EL (cell line): Measurements from ENCODE around the gene RRN3.
"Not testable (repeated sequence)": the region's sequence is repeated elsewhere in the genome, so short reads cannot be mapped to it uniquely, and the experiment has no call there.

Experiments
- DNase-seq: peaks from one replicate; pipeline ENCODE4 v3.0.0-alpha.2; 2016

RRN3 gene

GRCh38 chr16:15093955-15094827 is at the start of gene RRN3:
RRN3 (minus strand) TSS chr16:15094272; CDS start chr16:15094233, 39 bp downstream.
- peak; percentile 92 for DNase-seq

GRCh38 chr16:15143601-15144091 is 49.6 kb upstream of the RRN3 start:
- peak; percentile 15 for DNase-seq

- DNase-seq, result not testable (repeated sequence)
Observed at GRCh38 chr16:15142891-15143600, 49.0 kb upstream of the RRN3 start.

GRCh38 chr16:15142107-15142890 is 48.2 kb upstream of the RRN3 start:
- not testable (repeated sequence) for DNase-seq

- no peak for DNase-seq
Observed at GRCh38 chr16:15141586-15141985, 47.5 kb upstream of the RRN3 start.

- DNase-seq, result not testable (repeated sequence)
Observed at GRCh38 chr16:15140444-15141365, 46.6 kb upstream of the RRN3 start.

GRCh38 chr16:15137514-15137913 is 43.4 kb upstream of the RRN3 start:
- DNase-seq, result not testable (repeated sequence)

- not testable (repeated sequence) for DNase-seq
Observed at GRCh38 chr16:15135483-15136360, 41.6 kb upstream of the RRN3 start.

- not testable (repeated sequence) for DNase-seq
Observed at GRCh38 chr16:15134752-15135482, 40.8 kb upstream of the RRN3 start.

- not testable (repeated sequence) for DNase-seq
Observed at GRCh38 chr16:15133554-15133953, 39.5 kb upstream of the RRN3 start.

- not testable (repeated sequence) for DNase-seq
Observed at GRCh38 chr16:15132719-15133428, 38.8 kb upstream of the RRN3 start.

- not testable (repeated sequence) for DNase-seq
Observed at GRCh38 chr16:15130943-15131700, 37.0 kb upstream of the RRN3 start.

GRCh38 chr16:15130256-15130932 is 36.3 kb upstream of the RRN3 start:
- DNase-seq, result not testable (repeated sequence)

- DNase-seq, result not testable (repeated sequence)
Observed at GRCh38 chr16:15127641-15128425, 33.8 kb upstream of the RRN3 start.

GRCh38 chr16:15100372-15100987 is 6.4 kb upstream of the RRN3 start:
- DNase-seq, result not testable (repeated sequence)

GRCh38 chr16:15099366-15099909 is 5.4 kb upstream of the RRN3 start:
- not testable (repeated sequence) for DNase-seq
